ENCODE measurements around the gene NUDT6.
"Not testable (repeated sequence)": the region's sequence is repeated elsewhere in the genome, so short reads cannot be mapped to it uniquely, and the experiment has no call there.

NUDT6 gene

GRCh38 chr4:122921971-122922876 is at the start of gene NUDT6:
NUDT6 (minus strand) TSS chr4:122922597; CDS start chr4:122922572, 25 bp downstream.
- DNase-seq (ENCODE audit: insufficient read length, low spot score) (peak; percentile 70), FAIRE-seq (peak; percentile 84)

- FAIRE-seq (peak; percentile 23), DNase-seq (ENCODE audit: insufficient read length, low spot score) (no peak)
Measured at GRCh38 chr4:122968227-122968812, 45.9 kb upstream of the NUDT6 start.

- FAIRE-seq: no peak
Measured at GRCh38 chr4:122967231-122967630, 44.8 kb upstream of the NUDT6 start.

GRCh38 chr4:122966201-122966600 is 43.8 kb upstream of the NUDT6 start:
- FAIRE-seq (no peak), DNase-seq (ENCODE audit: insufficient read length, low spot score) (no peak)

More at GRCh38 chr4:122967231-122967630, 44.8 kb upstream of the NUDT6 start:
- no peak for DNase-seq (ENCODE audit: insufficient read length, low spot score)

GRCh38 chr4:122963216-122963615 is 40.8 kb upstream of the NUDT6 start:
- FAIRE-seq (no peak), DNase-seq (ENCODE audit: insufficient read length, low spot score) (no peak)

GRCh38 chr4:122960611-122961000 is 38.2 kb upstream of the NUDT6 start:
- FAIRE-seq: no peak

GRCh38 chr4:122959981-122960610 is 37.7 kb upstream of the NUDT6 start:
- FAIRE-seq (no peak), DNase-seq (ENCODE audit: insufficient read length, low spot score) (no peak)

More at GRCh38 chr4:122960611-122961000, 38.2 kb upstream of the NUDT6 start:
- no peak for DNase-seq (ENCODE audit: insufficient read length, low spot score)

- FAIRE-seq (peak; percentile 31), DNase-seq (ENCODE audit: insufficient read length, low spot score) (no peak)
Measured at GRCh38 chr4:122959441-122959840, 37.0 kb upstream of the NUDT6 start.

GRCh38 chr4:122958505-122958904 is 36.1 kb upstream of the NUDT6 start:
- FAIRE-seq (no peak), DNase-seq (ENCODE audit: insufficient read length, low spot score) (no peak)

- no peak for DNase-seq (ENCODE audit: insufficient read length, low spot score)
- no peak for FAIRE-seq
Measured at GRCh38 chr4:122953924-122954323, 31.5 kb upstream of the NUDT6 start.

GRCh38 chr4:122952028-122952427 is 29.6 kb upstream of the NUDT6 start:
- DNase-seq (ENCODE audit: insufficient read length, low spot score) (no peak), FAIRE-seq (no peak)

- no peak for FAIRE-seq
Measured at GRCh38 chr4:122948671-122949070, 26.3 kb upstream of the NUDT6 start.

GRCh38 chr4:122946142-122946541 is 23.7 kb upstream of the NUDT6 start:
- no peak for FAIRE-seq
- DNase-seq (ENCODE audit: insufficient read length, low spot score): no peak

More at GRCh38 chr4:122948671-122949070, 26.3 kb upstream of the NUDT6 start:
- no peak for DNase-seq (ENCODE audit: insufficient read length, low spot score)

- not testable (repeated sequence) for FAIRE-seq; DNase-seq (ENCODE audit: insufficient read length, low spot score)
Measured at GRCh38 chr4:122945136-122945535, 22.7 kb upstream of the NUDT6 start.

- DNase-seq (ENCODE audit: insufficient read length, low spot score) (no peak), FAIRE-seq (no peak)
Measured at GRCh38 chr4:122932763-122933162, 10.4 kb upstream of the NUDT6 start.

- FAIRE-seq (no peak), DNase-seq (ENCODE audit: insufficient read length, low spot score) (no peak)
Measured at GRCh38 chr4:122930862-122931261, 8.5 kb upstream of the NUDT6 start.

- DNase-seq (ENCODE audit: insufficient read length, low spot score): no peak
- FAIRE-seq: no peak
Measured at GRCh38 chr4:122928930-122929329, 6.5 kb upstream of the NUDT6 start.

- FAIRE-seq: peak; percentile 42
- peak; percentile 79 for DNase-seq (ENCODE audit: insufficient read length, low spot score)
Measured at GRCh38 chr4:122922877-122923511, 597 bp upstream of the NUDT6 start.

- FAIRE-seq (no peak), DNase-seq (ENCODE audit: insufficient read length, low spot score) (no peak)
Measured at GRCh38 chr4:122921300-122921699, 1.1 kb downstream of the NUDT6 start.

- FAIRE-seq (no peak), DNase-seq (ENCODE audit: insufficient read length, low spot score) (no peak)
Measured at GRCh38 chr4:122920473-122920872, 1.9 kb downstream of the NUDT6 start.

GRCh38 chr4:122917731-122918130 is 4.7 kb downstream of the NUDT6 start:
- FAIRE-seq: no peak
- DNase-seq (ENCODE audit: insufficient read length, low spot score): no peak
